ENCODE data around the gene BPIFA1. TPM values are rescaled to one million over a fixed set of nuclear protein-coding genes. Genes with fewer than 3 reads are reported as not detected.

Gene BPIFA1
- polyA plus RNA-seq, 1 donor from 2014 or later, result not detected

GRCh38 chr20:33277471-33278441 lies 42.0 kb downstream of the BPIFA1 start:
- Histone ChIP-seq H2AFZ (ENCODE audit: low read depth, low read length) (no peak overlapping the region), H3K9me3 (ENCODE audit: low read length) (no peaks in the 10 kb centered on the region), H3K79me2 (replicated peaks; ENCODE audit: insufficient read depth, low read length) (no peaks in the 10 kb centered on the region), H3K36me3 (ENCODE audit: insufficient read depth, low read length) (no peaks in the 10 kb centered on the region), H3K9me2 (ENCODE audit: insufficient read depth, low read length) (no peaks in the 10 kb centered on the region), H3K4me2 (ENCODE audit: low read length) (no peak overlapping the region), H3K27me3 (ENCODE audit: insufficient read depth, low read depth, low read length) (no peaks in the 10 kb centered on the region), H3F3A (ENCODE audit: insufficient read depth, low read length, poor library complexity, severe bottlenecking) (no peaks in the 10 kb centered on the region), H4K20me1 (ENCODE audit: insufficient read depth) (no peaks in the 10 kb centered on the region), H3K27ac (ENCODE audit: low read length) (no peak overlapping the region), H3K4me3 (ENCODE audit: low read length) (no peak overlapping the region), H3K9ac (ENCODE audit: low read length) (no peak overlapping the region)
- TF ChIP-seq EP300 (conservative IDR thresholded peaks at IDR 0.05; ENCODE audit: poor library complexity, severe bottlenecking) (no peak), TAF1 (IDR thresholded peaks at IDR 0.05; ENCODE audit: low read depth) (no peak), CTCF (IDR thresholded peaks at IDR 0.05; ENCODE audit: poor library complexity, severe bottlenecking) (no peak), RAD21 (conservative IDR thresholded peaks at IDR 0.05) (no peak), MXI1 (conservative IDR thresholded peaks at IDR 0.05; ENCODE audit: poor library complexity, severe bottlenecking) (no peak), REST (IDR thresholded peaks at IDR 0.05; ENCODE audit: borderline replicate concordance) (no peak), EZH2 (IDR thresholded peaks at IDR 0.05; ENCODE audit: borderline replicate concordance, insufficient read depth, low read length, poor library complexity, severe bottlenecking) (no peak), SMC3 (conservative IDR thresholded peaks at IDR 0.05; ENCODE audit: poor library complexity) (no peak), POLR2AphosphoS5 (IDR thresholded peaks at IDR 0.05) (no peak)

GRCh38 chr20:33278700-33279099 lies 42.9 kb downstream of the BPIFA1 start:
- Histone ChIP-seq H3F3A (ENCODE audit: insufficient read depth, low read length, poor library complexity, severe bottlenecking) (no peaks in the 10 kb centered on the region), H3K4me2 (ENCODE audit: low read length) (no peak overlapping the region), H2AFZ (ENCODE audit: low read depth, low read length) (no peak overlapping the region), H3K4me3 (ENCODE audit: low read length) (no peak overlapping the region), H3K9me3 (ENCODE audit: low read length) (no peaks in the 10 kb centered on the region), H3K79me2 (replicated peaks; ENCODE audit: insufficient read depth, low read length) (no peaks in the 10 kb centered on the region), H3K9me2 (ENCODE audit: insufficient read depth, low read length) (no peaks in the 10 kb centered on the region), H3K27me3 (ENCODE audit: insufficient read depth, low read depth, low read length) (no peaks in the 10 kb centered on the region), H3K9ac (ENCODE audit: low read length) (no peak overlapping the region), H3K27ac (ENCODE audit: low read length) (no peak overlapping the region), H3K36me3 (ENCODE audit: insufficient read depth, low read length) (no peaks in the 10 kb centered on the region), H4K20me1 (ENCODE audit: insufficient read depth) (no peaks in the 10 kb centered on the region)
- TF ChIP-seq EZH2 (IDR thresholded peaks at IDR 0.05; ENCODE audit: borderline replicate concordance, insufficient read depth, low read length, poor library complexity, severe bottlenecking) (no peak), RAD21 (conservative IDR thresholded peaks at IDR 0.05) (no peak)

All from neural cell (in vitro differentiated cells).